WTC11 (cell line): Measurements from ENCODE around the gene GIPR. TPM values are rescaled to one million over a fixed set of nuclear protein-coding genes. Genes with fewer than 3 reads are reported as not detected.

Source experiments
- ATAC-seq: fragments of 200-7000 bp; cut with Tn5 transposase; 2 replicates; pipeline ENCODE4 v1.10.0; 2021; ENCODE audit warnings: mild to moderate bottlenecking, moderate library complexity
- CTCF ChIA-PET: fragments of 300-600 bp; sonication (Branson Sonifier 250); formaldehyde crosslinking; loops from one replicate; lab custom pipeline; 2021; ENCODE audit warnings: antibody characterized with exemption; lab: Charles Lee
- POLR2A ChIA-PET: fragments of 350-600 bp; sonication (Branson Sonifier 250); formaldehyde crosslinking; loops from one replicate; lab custom pipeline; 2021; ENCODE audit warnings: antibody characterized with exemption; lab: Charles Lee
- DNase-seq: peaks from one replicate; pipeline ENCODE4 v3.0.0; 2021; ENCODE audit warnings: low spot score
- H3K27ac Mint-ChIP-seq: 2 replicates; pipeline ENCODE4 v1.8.0; 2021; ENCODE audit warnings: mixed read lengths
- H3K27me3 Mint-ChIP-seq: 2 replicates; pipeline ENCODE4 v1.8.0; 2021; ENCODE audit warnings: low read depth, mild to moderate bottlenecking, moderate library complexity, mixed read lengths
- H3K36me3 Mint-ChIP-seq: 2 replicates; pipeline ENCODE4 v1.8.0; 2021; ENCODE audit warnings: mixed read lengths
- H3K4me1 Mint-ChIP-seq: 2 replicates; pipeline ENCODE4 v1.8.0; 2022; ENCODE audit warnings: mixed read lengths
- H3K4me3 Mint-ChIP-seq: 2 replicates; pipeline ENCODE4 v1.8.0; 2021; ENCODE audit warnings: mild to moderate bottlenecking, moderate library complexity, mixed read lengths
- H3K9me3 Mint-ChIP-seq: 2 replicates; pipeline ENCODE4 v1.8.0; 2021; ENCODE audit warnings: mixed read lengths
- ATF6 ChIP-seq: sonication (generic); formaldehyde crosslinking; IDR thresholded peaks from 2 replicates; pipeline ENCODE4 v1.8.1; 2023; ENCODE audit warnings: mild to moderate bottlenecking, missing genetic modification reagents
- E2F5 ChIP-seq: sonication (generic); formaldehyde crosslinking; IDR thresholded peaks from 2 replicates; pipeline ENCODE4 v1.8.1; 2022; ENCODE audit warnings: mild to moderate bottlenecking, moderate library complexity, missing genetic modification reagents
- ELF4 ChIP-seq: sonication (generic); formaldehyde crosslinking; IDR thresholded peaks from 2 replicates; pipeline ENCODE4 v1.8.1; 2022; ENCODE audit warnings: low read depth, mild to moderate bottlenecking, moderate library complexity, missing genetic modification reagents
- ERG ChIP-seq: fragments of 250-450 bp; sonication (Bioruptor Pico); IDR thresholded peaks from 2 replicates; pipeline ENCODE4 v1.8.0; 2021; ENCODE audit warnings: mild to moderate bottlenecking
- GRHL2 ChIP-seq: fragments of 250-450 bp; sonication (Bioruptor Pico); IDR thresholded peaks from 2 replicates; pipeline ENCODE4 v1.8.0; 2022; ENCODE audit warnings: mild to moderate bottlenecking, moderate library complexity; ENCODE audit not compliant: insufficient replicate concordance, severe bottlenecking
- MYBL2 ChIP-seq: sonication (generic); formaldehyde crosslinking; IDR thresholded peaks from 2 replicates; pipeline ENCODE4 v1.8.1; 2023; ENCODE audit warnings: mild to moderate bottlenecking, moderate library complexity, missing genetic modification reagents
- NFE2L1 ChIP-seq: sonication (generic); formaldehyde crosslinking; IDR thresholded peaks from 2 replicates; pipeline ENCODE4 v1.8.1; 2023; ENCODE audit warnings: missing genetic modification reagents
- NR2C2 ChIP-seq: sonication (generic); formaldehyde crosslinking; IDR thresholded peaks from 2 replicates; pipeline ENCODE4 v1.8.0; 2022; ENCODE audit warnings: mild to moderate bottlenecking, missing genetic modification reagents
- OVOL2 ChIP-seq: fragments of 250-450 bp; sonication (Bioruptor Pico); IDR thresholded peaks from 2 replicates; pipeline ENCODE4 v1.9.0; 2021; ENCODE audit warnings: mild to moderate bottlenecking, borderline replicate concordance
- PRDM15 ChIP-seq: sonication (generic); formaldehyde crosslinking; IDR thresholded peaks from 2 replicates; pipeline ENCODE4 v1.8.0; 2022; ENCODE audit warnings: missing genetic modification reagents
- RORB ChIP-seq: fragments of 250-450 bp; sonication (Bioruptor Pico); IDR thresholded peaks from 2 replicates; pipeline ENCODE4 v1.9.0; 2021; ENCODE audit warnings: mild to moderate bottlenecking
- TCF7 ChIP-seq: sonication (generic); formaldehyde crosslinking; IDR thresholded peaks from 2 replicates; pipeline ENCODE4 v1.8.0; 2022; ENCODE audit warnings: mild to moderate bottlenecking, low read depth, missing genetic modification reagents, moderate library complexity
- ZNF416 ChIP-seq: fragments of 250-450 bp; sonication (Bioruptor Pico); IDR thresholded peaks from 2 replicates; pipeline ENCODE4 v1.9.0; 2021; ENCODE audit warnings: mild to moderate bottlenecking, inconsistent platforms
- total RNA-seq: library from RNA; stranded (reverse); gene quantifications from 3 replicates; pipeline ENCODE4 v1.2.3, GENCODE V29; 2021
- TF ChIP-seq, protein P1 (sequence below): fragments of 250-450 bp; sonication (Bioruptor Pico); IDR thresholded peaks from 2 replicates; pipeline ENCODE4 v1.9.0; 2021; ENCODE audit warnings: mild to moderate bottlenecking
- TF ChIP-seq, protein P2 (sequence below): fragments of 250-450 bp; sonication (Bioruptor Pico); IDR thresholded peaks from 2 replicates; pipeline ENCODE4 v1.9.0; 2021; ENCODE audit warnings: mild to moderate bottlenecking
- TF ChIP-seq, protein P3 (sequence below): sonication (generic); formaldehyde crosslinking; IDR thresholded peaks from 2 replicates; pipeline ENCODE4 v1.8.1; 2023; ENCODE audit warnings: mild to moderate bottlenecking, missing genetic modification reagents, moderate library complexity
- TF ChIP-seq, protein P4 (sequence below): sonication (generic); formaldehyde crosslinking; conservative IDR thresholded peaks from 2 replicates; pipeline ENCODE4 v1.8.1; 2023; ENCODE audit warnings: mild to moderate bottlenecking, low read depth, missing genetic modification reagents, moderate library complexity
- TF ChIP-seq, protein P5 (sequence below): fragments of 200-600 bp; IDR thresholded peaks from 2 replicates; pipeline ENCODE4 v1.8.0; 2022; ENCODE audit warnings: antibody characterized with exemption

Gene GIPR
- total RNA-seq, 1 experiment from 2014 or later = 1.8 TPM

GRCh38 chr19:45717131-45717982 is 49.3 kb downstream of the GIPR start:
- H3K4me3 Mint-ChIP-seq = peak overlapping the region; percentile 97
- peak overlapping the region; percentile 97 for H3K27ac Mint-ChIP-seq
- H3K4me1 Mint-ChIP-seq = peaks cover 25% of the 10 kb centered on the region
- peak; percentile 99 for DNase-seq
- peaks cover 23% of the 10 kb centered on the region for H3K36me3 Mint-ChIP-seq
- POLR2A ChIA-PET = interaction anchor here (0.6 to 5.8 kb wide), 16 partner anchors 9 to 1730 kb away, joined by 3 to 115 read pairs (median 4); partner anchors contain the start of genes FBXO46, IRF2BP1, QPCTL and SIX5
- H3K27me3 Mint-ChIP-seq = no peaks in the 10 kb centered on the region; the same call in 1 of the 2 replicates
- CTCF ChIA-PET = interaction anchor here (0.6 to 4.5 kb wide), 31 partner anchors 9 to 315 kb away, joined by 3 to 80 read pairs (median 4); partner anchors contain the start of genes FBXO46, MYPOP, QPCTL and RSPH6A
- H3K9me3 Mint-ChIP-seq = no peaks in the 10 kb centered on the region
- peak; percentile 98 for ATAC-seq
- no peak for TF ChIP-seq NR2C2 (CRISPR knock-in tag)
- TF ChIP-seq, protein P1, sequence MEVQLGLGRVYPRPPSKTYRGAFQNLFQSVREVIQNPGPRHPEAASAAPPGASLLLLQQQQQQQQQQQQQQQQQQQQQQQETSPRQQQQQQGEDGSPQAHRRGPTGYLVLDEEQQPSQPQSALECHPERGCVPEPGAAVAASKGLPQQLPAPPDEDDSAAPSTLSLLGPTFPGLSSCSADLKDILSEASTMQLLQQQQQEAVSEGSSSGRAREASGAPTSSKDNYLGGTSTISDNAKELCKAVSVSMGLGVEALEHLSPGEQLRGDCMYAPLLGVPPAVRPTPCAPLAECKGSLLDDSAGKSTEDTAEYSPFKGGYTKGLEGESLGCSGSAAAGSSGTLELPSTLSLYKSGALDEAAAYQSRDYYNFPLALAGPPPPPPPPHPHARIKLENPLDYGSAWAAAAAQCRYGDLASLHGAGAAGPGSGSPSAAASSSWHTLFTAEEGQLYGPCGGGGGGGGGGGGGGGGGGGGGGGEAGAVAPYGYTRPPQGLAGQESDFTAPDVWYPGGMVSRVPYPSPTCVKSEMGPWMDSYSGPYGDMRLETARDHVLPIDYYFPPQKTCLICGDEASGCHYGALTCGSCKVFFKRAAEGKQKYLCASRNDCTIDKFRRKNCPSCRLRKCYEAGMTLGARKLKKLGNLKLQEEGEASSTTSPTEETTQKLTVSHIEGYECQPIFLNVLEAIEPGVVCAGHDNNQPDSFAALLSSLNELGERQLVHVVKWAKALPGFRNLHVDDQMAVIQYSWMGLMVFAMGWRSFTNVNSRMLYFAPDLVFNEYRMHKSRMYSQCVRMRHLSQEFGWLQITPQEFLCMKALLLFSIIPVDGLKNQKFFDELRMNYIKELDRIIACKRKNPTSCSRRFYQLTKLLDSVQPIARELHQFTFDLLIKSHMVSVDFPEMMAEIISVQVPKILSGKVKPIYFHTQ (CRISPR knock-in tag) = no peak
- TF ChIP-seq ZNF416 (CRISPR knock-in tag) = no peak
- TF ChIP-seq OVOL2 (CRISPR knock-in tag) = no peak
- no peak for TF ChIP-seq GRHL2
- TF ChIP-seq ELF4 (CRISPR knock-in tag) = no peak
- TF ChIP-seq ATF6 (CRISPR knock-in tag) = no peak
- TF ChIP-seq, protein P2, sequence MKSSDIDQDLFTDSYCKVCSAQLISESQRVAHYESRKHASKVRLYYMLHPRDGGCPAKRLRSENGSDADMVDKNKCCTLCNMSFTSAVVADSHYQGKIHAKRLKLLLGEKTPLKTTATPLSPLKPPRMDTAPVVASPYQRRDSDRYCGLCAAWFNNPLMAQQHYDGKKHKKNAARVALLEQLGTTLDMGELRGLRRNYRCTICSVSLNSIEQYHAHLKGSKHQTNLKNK = no peak
- TF ChIP-seq, protein P3, sequence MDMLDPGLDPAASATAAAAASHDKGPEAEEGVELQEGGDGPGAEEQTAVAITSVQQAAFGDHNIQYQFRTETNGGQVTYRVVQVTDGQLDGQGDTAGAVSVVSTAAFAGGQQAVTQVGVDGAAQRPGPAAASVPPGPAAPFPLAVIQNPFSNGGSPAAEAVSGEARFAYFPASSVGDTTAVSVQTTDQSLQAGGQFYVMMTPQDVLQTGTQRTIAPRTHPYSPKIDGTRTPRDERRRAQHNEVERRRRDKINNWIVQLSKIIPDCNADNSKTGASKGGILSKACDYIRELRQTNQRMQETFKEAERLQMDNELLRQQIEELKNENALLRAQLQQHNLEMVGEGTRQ (CRISPR knock-in tag) = peak; percentile 95
- no peak for TF ChIP-seq ERG
- TF ChIP-seq RORB (CRISPR knock-in tag) = no peak
- TF ChIP-seq TCF7 = no peak
- TF ChIP-seq, protein P4, sequence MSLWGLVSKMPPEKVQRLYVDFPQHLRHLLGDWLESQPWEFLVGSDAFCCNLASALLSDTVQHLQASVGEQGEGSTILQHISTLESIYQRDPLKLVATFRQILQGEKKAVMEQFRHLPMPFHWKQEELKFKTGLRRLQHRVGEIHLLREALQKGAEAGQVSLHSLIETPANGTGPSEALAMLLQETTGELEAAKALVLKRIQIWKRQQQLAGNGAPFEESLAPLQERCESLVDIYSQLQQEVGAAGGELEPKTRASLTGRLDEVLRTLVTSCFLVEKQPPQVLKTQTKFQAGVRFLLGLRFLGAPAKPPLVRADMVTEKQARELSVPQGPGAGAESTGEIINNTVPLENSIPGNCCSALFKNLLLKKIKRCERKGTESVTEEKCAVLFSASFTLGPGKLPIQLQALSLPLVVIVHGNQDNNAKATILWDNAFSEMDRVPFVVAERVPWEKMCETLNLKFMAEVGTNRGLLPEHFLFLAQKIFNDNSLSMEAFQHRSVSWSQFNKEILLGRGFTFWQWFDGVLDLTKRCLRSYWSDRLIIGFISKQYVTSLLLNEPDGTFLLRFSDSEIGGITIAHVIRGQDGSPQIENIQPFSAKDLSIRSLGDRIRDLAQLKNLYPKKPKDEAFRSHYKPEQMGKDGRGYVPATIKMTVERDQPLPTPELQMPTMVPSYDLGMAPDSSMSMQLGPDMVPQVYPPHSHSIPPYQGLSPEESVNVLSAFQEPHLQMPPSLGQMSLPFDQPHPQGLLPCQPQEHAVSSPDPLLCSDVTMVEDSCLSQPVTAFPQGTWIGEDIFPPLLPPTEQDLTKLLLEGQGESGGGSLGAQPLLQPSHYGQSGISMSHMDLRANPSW (CRISPR knock-in tag) = no peak
- peak; percentile 56; the same call in 1 of the 2 replicates for TF ChIP-seq E2F5 (CRISPR knock-in tag)
- TF ChIP-seq PRDM15 (CRISPR knock-in tag) = no peak
- TF ChIP-seq NFE2L1 = peak; percentile 80; the same call in 1 of the 2 replicates
- TF ChIP-seq, protein P5, sequence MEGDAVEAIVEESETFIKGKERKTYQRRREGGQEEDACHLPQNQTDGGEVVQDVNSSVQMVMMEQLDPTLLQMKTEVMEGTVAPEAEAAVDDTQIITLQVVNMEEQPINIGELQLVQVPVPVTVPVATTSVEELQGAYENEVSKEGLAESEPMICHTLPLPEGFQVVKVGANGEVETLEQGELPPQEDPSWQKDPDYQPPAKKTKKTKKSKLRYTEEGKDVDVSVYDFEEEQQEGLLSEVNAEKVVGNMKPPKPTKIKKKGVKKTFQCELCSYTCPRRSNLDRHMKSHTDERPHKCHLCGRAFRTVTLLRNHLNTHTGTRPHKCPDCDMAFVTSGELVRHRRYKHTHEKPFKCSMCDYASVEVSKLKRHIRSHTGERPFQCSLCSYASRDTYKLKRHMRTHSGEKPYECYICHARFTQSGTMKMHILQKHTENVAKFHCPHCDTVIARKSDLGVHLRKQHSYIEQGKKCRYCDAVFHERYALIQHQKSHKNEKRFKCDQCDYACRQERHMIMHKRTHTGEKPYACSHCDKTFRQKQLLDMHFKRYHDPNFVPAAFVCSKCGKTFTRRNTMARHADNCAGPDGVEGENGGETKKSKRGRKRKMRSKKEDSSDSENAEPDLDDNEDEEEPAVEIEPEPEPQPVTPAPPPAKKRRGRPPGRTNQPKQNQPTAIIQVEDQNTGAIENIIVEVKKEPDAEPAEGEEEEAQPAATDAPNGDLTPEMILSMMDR = no peak
- TF ChIP-seq MYBL2 (CRISPR knock-in tag) = peak; percentile 48; the same call in 1 of the 2 replicates
